ENCODE results near the gene FNDC3B.

The FNDC3B gene

DNA sequence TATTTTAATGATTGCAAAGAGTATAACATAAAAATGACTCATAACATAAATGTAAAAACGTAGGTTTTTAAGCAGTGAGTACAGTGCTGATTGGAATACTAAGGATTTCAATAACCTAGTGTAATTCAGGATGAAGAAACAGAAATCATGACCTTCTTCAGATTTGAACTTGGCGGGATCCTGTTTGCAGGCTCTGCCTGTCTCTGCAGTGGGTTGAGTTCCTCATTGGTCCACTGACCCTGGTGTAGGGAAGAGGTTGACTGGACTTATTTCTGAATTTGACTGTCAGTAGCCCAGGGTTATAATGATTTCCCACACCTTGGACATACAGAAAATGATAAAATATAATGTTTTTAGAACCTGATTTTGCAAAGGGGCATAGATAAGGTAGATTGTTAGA, 171.7 kb downstream of the FNDC3B start:
- no peak for DNase-seq (ENCODE audit: low read depth in 2 of 2)

DNA sequence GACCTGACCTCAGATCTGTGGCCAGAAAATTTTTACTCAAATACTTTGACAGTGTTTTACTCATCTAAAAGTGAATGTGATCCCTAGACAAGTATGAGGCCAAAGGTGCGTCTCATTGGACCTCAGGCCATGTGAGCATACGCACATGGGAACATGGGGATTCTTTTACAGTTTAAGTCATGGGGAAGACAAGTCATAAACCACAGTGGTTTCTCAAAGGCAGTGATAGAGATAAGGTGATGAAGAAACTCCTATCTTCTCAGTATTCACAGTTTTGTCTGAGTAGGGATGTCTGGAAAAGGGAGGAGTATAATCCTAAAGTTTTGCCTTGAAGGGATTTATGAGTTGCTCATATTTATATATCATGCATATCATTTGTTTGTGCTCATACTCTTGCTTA, 173.8 kb downstream of the FNDC3B start:
- DNase-seq (ENCODE audit: low read depth in 2 of 2) = no peak

DNA sequence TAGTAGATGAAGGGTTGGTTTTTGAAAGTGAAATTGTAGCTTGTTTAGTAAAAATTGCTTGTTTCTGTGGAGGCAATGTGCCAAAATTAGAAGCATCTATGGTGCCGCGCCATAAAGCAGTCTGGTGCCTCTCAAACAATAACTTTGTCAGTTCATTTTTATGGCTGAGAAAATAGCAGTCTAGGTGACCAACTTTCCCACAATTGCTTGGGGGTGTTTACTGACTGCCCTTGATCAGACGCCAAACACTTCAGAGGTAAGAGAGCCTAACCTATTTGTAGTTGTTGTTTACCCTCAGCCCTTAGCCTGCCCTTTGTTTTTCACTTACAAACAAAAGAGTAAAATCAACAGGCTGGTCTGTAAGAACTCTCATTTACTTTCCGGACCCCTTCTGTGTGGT, 174.5 kb downstream of the FNDC3B start:
- no peak for DNase-seq (ENCODE audit: low read depth in 2 of 2)

DNA sequence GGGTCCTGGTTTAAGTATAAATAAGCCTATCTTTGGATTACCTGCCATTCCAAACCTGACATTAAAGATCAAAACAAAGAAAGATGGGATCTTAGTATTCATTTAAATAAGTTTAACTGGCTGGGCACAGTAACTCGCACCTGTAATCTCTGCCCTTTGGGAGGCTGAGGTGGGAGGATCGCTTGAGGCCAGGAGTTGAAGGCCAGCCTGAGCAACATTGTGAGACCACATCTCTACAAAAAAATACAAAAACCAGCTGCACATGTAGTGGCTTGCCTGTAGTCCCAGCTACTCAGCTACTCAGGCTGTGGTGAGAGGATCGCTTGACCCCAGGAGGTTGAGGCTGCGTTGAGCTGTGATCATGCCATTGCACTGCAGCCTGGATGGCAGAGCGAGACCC, 176.9 kb downstream of the FNDC3B start:
- no peak for DNase-seq (ENCODE audit: low read depth in 2 of 2)

DNA sequence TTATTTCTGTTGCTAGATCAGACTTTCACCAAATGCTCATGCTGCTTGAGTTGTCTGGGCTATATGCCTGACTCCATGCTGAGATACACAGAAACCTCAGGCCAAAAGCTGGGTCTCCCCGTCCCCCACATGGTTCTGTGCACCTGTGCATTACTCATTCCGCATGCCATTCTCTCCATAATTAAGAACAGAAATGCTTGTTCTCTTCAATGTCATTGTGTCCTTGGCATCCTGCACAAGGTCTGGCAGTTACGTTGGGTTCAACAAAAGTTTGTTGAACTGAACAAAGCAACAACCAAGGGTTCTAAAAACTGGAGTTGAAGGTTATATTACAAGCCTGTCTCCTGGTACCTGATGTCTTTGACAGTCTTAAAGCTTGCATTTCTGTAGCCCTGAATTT, 177.5 kb downstream of the FNDC3B start:
- no peak for DNase-seq (ENCODE audit: low read depth in 2 of 2)

GRCh38 chr3:172217877-172218276, 178.5 kb downstream of the FNDC3B start:
- no peak for DNase-seq (ENCODE audit: low read depth in 2 of 2)

DNA sequence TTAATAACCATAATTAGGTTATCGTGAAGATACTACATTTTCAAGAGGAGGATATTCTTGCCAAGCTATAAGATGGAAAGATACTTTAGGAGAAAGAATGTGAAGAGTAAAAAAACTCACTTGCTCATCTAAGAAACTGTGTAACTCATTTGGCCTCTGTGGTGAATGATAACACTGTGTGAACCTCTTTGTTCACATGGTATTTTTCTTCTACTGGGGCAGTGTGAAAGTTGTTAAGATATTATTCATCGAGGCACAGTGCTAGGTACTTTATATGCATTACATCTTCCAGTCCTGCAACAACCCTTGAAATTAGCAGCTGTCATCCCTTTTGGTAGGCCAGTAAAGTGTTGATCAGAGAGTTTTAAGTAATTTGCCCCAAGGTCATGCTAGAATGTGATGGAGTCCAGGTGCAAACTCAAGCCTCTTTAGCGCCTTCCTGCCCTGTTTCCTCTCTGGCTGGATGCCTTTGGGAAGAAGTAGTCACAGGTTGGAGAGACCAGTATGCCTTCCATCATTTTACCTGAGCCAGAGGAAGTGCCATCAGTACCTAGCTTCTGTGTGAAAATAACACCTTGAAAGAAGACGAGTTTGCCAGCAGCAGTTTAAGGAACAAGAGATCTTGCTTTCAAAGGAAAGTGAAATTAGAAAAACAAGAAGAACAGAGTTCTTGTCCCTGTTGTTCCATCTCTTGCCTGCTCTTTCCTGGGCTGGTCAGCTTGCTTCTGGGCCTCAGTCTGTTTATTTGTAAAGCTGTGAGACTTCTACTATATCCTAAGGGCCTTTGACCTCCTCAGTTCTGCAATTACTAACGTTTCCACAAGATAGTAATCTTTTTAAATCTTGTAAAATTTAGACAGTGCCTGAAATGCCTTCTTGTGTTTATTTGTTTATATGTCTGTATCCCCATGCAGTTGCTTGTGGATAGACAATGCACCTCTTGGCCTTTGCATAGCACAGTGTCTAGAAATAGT, 179.3 kb downstream of the FNDC3B start:
- no peak for DNase-seq (ENCODE audit: low read depth in 2 of 2)

GRCh38 chr3:172219750-172220149, 180.4 kb downstream of the FNDC3B start:
- DNase-seq (ENCODE audit: low read depth in 2 of 2) = no peak

GRCh38 chr3:172221547-172221946, 182.2 kb downstream of the FNDC3B start:
- DNase-seq (ENCODE audit: low read depth in 2 of 2) = peak; percentile 82 to 83

DNA sequence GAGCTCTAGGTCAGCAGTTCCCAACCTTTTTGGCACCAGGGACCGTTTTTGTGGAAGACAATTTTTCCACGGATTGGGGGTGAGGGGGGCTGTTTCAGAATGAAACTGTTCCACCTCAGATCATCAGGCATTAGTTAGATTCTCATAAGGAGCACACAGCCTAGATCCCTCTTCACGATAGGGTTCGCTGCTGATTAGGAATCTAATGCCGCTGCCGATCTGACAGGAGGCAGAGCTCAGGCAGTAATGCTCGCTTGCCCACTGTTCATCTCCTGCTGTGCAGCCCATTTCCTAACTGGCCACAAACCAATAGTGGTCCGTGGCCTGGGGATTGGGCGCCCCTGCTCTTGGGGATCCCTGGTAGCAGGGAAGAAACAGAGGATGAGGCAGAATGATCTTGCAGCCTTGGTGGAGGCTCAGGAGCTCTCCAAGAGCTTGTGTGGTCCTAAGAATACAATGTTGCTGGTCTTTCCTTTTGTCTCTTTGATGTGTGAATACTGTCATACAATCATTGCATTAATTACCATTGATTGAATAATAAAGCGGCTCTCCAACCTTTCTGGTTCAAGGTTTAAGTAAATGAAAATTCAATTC, 183.2 kb downstream of the FNDC3B start:
- no peak for DNase-seq (ENCODE audit: low read depth in 2 of 2)

- no peak for DNase-seq (ENCODE audit: low read depth in 2 of 2)
Observed at GRCh38 chr3:172223870-172224269, 184.5 kb downstream of the FNDC3B start.

GRCh38 chr3:172224560-172225214, 185.3 kb downstream of the FNDC3B start:
- DNase-seq (ENCODE audit: low read depth in 2 of 2) = no peak

GRCh38 chr3:172225215-172225707, 185.9 kb downstream of the FNDC3B start:
- no peak for DNase-seq (ENCODE audit: low read depth in 2 of 2)

- DNase-seq (ENCODE audit: low read depth in 2 of 2) = no peak
Observed at GRCh38 chr3:172226831-172227230, 187.5 kb downstream of the FNDC3B start.

DNA sequence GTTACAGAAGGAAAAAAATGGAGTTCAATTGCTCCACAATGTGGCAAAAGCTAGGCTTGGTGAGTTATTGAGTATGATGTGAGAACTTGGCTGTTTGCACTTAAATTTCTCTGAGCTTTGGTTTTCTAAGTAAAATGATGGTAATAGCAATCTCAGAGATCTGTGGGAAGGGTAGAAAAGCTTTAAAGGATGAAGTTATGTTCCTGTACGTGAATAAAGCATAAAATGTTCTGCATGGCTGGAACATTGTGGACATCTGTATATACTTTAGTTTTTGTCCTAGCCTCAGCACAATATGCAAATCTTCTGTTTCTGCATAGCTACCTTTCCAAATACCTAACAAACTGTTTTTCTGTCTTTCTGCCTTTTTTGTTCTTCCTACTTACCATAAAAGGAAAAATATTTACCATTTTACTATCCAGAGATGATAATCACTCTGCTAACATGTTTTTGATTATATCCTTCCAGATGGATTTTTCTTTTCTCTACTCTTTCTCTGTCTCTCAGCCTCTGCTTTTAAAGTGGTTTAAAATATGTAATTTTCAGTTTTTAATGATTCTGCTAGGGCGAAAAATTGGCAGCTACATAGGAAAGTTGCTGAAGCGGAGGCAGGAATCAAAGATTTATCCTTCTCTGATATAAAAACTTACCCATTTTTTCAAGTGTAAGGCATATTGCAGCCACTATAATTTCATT, 188.1 kb downstream of the FNDC3B start:
- peak; percentile 29 to 34 for DNase-seq (ENCODE audit: low read depth in 2 of 2)

DNA sequence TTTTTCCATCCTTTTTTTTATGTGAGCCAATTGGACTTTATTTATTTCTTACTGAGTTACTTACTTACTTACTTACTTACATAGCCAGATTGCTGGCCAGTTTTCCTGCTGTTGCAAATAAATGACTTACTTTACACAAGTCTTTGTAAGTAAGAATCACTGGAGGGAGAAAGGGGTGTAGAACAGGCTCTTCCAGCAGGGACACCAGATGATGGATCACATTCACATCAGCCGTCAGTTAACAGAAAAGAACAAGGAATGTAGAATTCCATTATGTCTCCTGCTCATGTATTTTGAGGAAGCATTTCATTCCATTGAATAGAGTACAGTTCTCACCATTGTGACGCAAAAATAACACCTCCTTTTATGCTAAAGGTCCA, 188.6 kb downstream of the FNDC3B start:
- no peak for DNase-seq (ENCODE audit: low read depth in 2 of 2)

DNA sequence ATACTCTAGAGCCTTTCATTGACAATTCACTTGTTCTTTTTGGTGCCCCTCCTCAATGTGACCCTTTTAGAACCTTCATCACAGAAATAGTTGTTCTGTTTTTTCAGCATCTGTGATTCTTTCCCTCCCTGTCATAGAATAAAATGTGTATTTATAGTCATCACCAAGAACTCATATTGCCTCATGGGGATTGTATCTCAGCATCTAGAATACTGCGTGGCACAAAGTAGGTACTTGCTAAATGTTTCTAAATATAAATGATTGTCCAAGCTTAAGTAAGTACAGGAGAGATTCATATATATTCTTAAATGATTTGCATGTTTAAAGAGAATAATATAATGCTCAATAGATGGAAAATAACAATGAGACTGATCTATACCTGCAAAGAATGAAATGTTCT, 190.1 kb downstream of the FNDC3B start:
- DNase-seq (ENCODE audit: low read depth in 2 of 2) = no peak

DNA sequence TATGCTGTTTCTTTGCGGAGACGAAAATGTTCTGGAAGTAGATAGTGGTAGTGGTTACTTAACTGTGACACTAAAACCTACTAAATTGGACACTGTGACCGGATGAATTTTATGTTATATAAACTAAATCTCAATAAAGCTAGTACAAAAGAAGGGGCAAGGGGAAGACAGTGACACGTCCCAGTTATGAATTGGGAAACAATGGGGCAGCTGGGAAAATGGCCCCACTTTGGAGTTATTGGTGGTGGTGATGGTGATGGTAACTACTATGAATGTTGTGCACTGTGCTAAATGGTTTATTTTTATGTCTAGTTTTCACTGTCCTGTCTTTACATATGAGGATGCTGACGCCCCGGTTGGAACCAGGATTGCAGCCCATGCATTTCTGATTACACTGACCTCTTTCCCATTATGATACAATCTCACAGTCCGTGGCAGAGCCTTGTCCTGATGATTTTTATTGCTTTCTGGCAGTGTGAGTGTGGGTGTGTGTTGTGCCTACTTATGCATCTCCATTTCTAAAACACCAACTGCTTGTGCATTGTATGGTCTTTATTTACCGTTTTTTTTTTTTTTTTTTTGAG, 192.0 kb downstream of the FNDC3B start:
- no peak for DNase-seq (ENCODE audit: low read depth in 2 of 2)

- no peak for DNase-seq (ENCODE audit: low read depth in 2 of 2)
Observed at GRCh38 chr3:172232579-172233212, 193.3 kb downstream of the FNDC3B start.

DNA sequence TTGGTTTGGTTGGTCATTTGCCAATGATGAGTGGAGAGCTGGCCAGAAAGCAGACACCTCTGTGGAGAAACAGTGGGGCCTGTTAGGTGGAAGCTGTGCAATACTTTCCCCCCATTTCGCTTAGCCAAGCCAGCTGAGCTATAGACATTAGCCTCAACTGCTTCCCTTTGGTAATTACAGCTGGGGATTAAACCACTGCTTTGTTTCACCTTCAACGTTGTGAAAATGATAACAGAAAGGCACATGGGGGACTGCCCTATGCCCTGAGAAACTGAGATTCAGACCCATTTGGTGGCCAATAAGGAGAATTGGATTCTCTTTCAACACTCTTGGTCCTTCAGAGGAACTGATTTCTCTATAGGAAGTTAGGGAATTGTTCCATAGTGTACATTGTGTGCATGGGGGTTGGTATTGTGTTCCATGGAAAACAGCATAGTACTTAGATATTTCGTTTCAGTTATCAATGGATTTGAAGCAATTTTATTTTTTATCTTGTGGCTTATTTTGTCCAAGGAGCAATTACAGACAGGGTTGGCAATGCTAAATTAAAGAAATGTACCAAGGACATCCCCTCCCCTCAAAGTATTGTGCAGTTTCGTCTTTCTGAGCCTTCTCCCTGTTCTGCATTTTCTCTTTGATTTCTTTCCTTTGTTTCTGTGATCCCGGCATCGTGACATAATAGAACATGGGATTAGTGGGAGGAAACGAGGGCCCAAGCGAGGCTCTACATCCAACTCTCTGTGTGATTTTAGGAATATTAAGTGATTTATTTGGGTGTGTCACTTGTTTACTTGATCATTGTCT, 194.3 kb downstream of the FNDC3B start:
- no peak for DNase-seq (ENCODE audit: low read depth in 2 of 2)

Measured in fibroblast of skin of left quadriceps (primary cell).